ENCODE measurements around the gene MAN1A1.
"Not testable (repeated sequence)": the region's sequence is repeated elsewhere in the genome, so short reads cannot be mapped to it uniquely, and the experiment has no call there.

MAN1A1 gene

DNA sequence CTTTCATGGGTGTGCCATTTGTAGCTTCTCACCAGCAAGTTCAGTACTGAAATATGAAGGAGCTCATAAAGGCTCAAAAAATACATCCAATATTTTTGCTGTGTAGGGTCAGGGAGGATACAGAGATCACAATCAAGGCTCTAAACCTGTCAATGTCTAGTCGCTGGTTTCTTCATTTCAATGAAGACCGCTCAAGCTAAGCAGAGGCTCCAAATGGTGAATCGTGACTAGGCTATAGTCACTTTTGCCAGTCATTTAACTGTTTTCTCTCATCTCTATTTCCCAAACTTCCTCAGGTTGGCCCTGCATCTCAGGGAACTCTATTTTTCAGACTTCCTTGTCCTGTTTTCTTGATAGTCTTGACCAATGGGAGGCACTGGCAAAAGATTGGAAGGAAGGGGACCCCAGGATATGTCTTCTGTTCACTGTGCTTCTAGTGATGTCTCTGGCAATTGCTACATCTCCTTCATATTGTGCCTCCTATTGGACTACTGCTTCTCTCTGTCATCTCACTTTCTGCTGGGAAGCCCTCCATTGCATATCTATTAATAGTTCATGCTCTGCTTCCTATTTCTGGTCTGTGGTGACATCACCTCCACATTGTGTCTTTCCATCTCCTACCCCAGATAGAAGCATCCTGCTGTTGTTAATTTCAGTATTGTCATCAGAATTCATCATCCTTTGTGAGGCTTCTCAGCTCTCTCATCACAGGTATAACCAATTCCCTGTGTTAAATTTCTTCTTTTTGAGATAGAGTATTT lies 183.4 kb downstream of the MAN1A1 start:
- DNase-seq: peak; percentile 31

DNA sequence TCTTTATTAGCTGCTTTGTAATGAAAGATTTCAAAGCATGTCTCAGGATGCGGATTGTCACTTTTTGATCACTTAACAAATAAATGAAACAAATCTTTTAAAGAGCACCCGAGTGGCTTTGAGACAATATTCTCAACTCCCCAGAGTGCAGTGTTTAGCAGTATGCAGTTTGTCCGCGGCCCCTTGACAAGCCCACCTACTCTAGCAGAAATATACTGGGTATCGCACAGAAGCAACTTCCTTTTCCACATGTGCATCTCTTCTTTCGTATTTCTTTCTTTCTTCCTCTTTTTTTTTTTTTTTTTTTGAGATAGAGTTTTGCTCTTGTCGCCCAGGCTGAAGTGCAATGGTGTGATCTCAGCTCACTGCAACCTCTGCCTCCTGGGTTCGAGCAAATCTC lies 186.6 kb downstream of the MAN1A1 start:
- DNase-seq: no peak

DNA sequence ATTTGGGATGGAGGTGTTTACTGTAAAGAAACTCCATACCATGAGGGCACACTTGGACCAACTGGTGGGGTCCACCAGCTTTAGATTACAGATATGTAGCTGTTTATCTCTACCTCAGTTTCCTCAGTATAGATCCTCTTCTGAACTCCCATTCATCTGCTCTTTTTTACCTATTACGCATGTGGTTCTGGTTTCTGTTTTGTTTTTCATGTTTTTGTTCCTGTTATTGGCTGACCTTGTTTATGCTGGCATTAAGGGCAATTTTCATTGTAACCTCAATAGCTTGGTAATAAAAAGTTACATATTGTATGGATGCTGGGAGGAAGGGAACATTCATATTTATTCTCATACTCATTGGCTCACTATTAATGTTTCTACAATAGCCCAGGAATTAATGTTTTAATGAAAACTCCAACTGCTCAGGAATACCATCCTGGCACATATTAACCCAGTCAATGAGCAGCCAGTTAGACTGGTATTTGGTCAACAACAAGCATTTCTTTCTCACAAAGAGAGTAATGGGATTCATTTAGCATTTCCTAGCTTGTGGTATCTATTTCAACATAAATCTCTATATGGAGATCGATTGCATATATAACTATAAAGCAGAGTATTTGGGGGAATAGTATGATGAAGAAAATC lies 187.3 kb downstream of the MAN1A1 start:
- no peak for DNase-seq

DNA sequence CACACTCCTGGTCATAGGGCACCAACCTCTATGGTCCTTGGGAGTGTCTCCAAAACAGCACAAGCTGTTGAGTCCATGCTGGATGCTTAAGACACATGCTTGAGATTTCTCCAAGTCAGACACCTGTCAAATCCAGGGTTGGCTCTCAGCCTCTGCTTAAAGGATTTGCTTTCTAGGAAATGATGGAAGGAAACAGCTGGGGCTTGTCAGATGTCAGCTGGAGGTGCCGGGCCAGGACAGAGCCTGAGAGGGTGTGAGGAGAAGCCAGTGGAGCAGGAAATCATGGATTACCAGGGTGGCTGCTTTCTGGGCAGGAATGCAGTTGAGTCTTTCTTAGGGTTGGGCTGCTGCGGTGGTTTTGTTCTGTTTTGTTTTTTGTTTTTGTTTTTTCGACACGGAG lies 188.1 kb downstream of the MAN1A1 start:
- no peak for DNase-seq

DNA sequence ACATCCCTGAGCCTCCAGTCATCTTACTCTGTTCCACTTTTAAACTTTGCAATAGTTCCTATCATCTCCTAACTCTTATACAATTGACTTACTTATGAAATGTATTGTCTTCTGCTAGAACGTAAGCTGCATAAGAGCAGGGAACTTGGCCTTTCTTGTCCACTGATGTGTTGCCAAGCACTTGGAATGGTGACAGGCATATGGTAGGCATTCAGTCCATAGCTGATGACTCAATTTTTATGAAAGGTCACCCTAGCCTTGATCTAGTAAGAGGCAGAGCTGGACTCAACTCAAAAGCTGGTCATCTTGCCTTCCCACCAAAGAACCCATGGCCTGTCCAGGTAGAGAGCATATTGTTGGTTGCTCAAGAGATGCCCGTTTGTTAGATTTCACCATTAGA lies 188.7 kb downstream of the MAN1A1 start:
- no peak for DNase-seq

DNA sequence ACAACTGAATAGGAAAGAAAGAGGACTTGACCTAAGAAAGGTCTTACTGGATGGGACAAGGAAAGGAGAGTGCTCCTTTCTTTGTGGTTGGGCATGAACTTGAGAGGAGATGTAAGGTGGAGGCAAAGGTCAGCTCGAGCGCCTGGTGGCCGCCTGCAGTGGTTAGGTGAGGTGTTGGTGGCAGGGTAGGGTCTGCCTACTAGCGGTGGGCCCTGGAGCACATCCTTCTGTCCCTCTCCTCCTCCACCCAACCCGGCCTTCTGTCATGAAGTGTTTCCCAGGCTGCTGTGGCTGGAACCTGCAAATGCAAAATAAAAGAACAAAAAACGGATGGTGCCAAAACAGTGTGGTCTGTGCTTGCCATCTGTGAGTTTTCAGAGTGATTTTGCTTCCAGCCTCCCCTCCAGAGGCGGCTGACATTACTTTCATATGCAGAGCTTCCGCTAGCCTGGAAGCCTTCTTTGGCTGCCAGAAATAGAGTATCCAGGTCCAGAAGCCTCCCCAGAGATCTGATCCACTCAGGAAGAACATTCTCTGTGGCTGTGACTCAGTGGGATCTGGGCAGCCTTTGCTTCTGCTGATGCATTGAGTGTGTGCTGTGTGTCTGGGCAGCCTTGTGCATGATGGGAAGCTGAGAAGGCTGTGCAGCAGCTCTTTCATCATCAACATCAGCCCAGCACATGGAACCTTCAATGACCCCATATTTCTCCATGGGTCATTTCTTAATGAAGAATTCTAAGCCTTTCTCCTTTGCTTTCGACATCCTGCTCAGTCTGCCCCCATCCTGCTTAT lies 191.3 kb downstream of the MAN1A1 start:
- DNase-seq: no peak

DNA sequence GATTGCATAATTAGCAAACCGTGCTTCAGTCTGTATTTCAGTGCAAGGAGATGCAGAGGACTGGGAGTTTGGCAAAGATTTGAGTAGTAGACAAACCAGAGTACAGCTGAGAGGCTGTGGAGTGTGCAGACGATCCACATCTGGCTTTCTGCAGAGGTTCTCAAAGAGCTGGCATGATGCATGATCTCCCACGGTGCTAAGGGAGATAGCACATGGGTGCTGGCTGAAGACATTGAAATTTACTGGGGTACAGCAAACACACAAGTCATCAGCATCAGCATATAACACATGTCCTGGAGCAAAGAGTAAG lies 192.1 kb downstream of the MAN1A1 start:
- no peak for DNase-seq

DNA sequence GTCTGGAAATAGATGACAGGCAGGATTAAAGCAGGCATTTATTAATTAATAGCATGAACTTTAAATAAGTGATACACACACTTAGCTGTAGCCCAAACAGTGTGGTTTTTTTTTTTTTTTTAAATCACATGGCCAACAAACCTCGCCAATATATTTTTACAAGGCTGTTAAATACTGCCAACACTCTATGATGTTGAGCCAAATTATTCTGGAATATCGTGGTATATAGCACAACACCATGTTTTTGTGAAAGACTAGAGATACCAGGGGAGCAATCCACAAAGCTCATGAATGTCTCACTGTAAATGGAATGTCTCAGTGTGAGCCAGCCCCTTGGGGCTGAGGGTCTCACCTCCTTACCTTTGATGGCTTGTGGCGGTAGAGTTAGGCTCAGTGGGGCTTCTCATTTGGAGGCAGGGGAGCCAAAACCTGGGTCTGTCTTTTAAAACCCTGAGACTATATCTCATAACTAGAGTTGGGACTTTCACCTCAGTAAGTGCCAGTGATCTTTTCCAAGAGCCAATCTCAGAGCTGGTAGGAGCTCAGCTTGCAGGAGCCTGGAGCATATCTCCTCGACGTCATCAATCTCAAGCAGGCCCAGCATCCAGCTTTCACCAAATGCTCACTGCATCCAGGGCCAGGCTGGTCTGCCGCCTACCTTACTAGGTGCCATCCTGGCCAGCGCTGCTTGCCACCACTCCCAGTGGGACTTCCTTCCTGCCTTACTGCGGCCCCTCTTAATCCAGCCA lies 192.6 kb downstream of the MAN1A1 start:
- DNase-seq: no peak

DNA sequence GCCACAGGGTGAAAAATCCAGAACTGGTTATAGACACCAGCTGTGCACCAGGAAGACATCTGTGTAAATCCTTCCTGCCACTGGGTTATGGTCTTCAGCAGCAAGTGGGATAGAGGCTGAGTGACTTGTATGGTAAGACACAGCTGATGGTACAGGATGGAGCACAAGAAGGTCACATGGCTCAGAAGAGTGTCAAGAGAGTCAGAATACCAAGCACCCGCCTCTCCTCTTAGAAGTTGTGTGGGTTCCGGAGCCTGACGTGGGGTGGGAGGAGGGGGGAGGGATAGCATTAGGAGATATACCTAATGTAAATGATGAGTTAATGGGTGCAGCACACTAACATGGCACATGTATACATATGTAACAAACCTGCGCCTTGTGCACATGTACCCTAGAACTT lies 193.5 kb downstream of the MAN1A1 start:
- DNase-seq: not testable (repeated sequence)

DNA sequence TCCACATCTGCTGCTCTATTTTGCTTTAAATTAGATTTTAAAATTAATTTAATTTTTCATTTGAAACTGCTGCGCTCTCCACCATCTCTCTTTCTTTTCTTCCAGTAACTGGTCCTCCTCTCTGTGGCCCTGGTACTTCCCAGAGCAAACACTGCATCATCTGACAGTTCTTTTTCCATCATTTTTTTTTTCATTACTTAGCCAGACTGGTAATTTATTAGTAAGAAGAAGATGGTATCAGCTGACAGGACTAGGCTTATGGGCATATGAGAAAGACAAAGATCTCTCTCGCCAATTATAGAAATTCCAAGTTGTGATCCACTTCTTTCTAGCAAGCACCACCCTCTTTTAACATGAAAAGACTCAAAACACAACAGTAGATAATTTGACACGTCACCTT lies 197.4 kb downstream of the MAN1A1 start:
- DNase-seq: no peak

DNA sequence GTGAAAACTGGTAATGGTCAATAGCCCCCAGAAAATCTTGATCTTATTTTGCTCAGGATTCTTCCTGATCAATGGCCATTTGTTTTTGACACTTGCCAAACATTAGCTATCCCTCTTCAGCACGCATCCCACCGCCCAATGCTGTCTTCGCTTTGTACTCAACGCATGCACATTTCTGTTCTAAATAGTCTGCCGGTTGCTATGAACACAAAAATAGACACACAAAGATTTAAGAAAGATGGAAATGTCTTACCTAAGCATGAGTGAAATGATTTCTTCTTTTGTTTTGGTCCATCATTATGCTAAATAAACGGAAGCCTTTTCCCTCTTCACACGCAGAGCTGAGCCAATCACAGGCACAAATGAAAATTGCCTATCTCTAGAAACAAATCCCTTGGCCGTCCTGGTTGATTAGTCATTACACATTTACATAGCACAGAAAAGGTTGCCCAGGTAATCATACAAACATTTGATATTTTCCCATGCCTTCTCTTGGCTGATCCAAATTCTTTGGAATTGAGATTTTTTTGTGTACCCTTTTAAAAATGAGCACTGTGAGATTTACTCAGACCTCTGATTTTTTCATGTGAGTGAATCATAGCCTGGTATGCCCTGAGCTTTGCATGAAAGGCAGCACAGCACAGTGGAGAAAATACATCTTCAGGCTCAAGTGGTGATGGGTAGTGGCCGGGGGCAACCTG lies 200.6 kb downstream of the MAN1A1 start:
- no peak for DNase-seq

DNA sequence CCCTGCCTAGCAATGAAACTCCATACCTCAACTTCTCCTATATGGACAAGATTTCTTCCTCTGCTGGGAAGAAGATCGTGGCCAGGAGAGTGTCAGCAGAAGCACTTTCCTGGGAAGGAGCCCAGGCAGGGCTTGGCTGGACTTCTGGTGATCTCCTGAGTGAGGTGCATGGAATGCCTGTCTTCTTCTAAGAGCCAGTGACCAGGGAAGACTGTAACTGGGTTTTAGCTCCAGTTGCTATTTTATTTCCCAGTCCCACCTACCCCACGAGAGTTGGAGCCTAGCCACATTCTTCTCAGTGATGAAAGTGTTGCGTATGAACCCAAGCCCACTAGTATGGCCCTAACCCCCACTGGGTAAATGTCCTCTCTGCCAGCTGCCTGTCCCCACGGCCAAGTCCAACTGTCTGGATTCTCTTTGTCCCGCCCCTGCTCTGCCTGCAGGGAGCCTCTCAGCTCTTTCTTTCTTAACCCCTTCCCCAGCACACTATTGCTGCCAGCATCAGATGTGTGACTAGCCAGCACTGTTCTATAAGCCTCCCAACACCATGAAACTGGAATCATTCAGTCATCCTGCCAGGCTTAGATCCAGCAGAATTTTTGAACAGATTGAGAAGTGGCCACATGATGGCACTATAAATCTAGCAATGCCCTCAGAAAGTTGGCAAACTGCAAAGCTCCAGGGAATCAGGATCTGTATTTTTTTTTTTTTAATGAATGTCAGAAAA lies 201.3 kb downstream of the MAN1A1 start:
- peak; percentile 87 for DNase-seq

DNA sequence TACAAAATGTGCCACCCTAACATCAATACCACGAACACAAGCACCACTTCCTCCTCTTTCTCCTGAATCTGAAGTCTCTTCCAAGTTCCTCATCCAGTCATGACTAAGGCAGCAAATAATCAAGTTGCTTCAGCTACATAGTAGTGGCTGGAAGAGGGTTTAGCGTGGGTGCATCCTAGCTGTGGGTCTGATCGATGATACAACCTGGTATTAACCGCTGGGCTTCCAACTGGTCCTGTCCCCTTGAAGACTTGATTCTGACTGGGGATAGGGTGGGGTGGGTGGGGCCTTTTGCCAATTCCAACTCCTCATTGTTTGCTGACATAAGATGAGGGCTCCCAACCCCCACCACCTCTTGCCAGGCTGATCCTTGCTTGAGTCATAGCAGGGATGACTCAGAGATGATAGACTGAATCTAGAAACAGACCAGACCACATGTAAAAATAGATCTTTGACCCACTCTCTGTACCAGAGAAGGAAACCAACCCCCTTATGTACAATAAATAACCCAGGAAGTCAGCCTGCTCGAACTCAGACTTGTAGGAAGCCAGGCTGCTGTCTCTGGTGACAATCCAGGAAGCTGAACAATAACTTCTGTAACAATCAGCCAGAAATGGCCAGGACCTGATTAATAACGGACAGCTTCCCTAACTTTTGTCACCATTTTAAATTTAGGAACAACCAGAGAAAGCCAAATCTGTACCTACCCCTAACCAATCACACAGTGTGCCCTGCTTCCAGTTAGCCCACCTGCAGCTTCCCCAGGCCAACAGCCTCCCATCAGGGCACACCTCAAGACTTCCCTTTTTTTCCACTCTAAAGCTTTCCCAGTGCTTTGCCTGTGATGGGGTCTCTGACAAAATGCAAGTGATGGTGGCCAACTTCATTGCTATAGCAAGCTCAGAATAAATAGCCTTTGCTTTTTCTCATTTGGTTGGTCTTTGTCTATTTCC lies 202.2 kb downstream of the MAN1A1 start:
- DNase-seq: peak; percentile 96

DNA sequence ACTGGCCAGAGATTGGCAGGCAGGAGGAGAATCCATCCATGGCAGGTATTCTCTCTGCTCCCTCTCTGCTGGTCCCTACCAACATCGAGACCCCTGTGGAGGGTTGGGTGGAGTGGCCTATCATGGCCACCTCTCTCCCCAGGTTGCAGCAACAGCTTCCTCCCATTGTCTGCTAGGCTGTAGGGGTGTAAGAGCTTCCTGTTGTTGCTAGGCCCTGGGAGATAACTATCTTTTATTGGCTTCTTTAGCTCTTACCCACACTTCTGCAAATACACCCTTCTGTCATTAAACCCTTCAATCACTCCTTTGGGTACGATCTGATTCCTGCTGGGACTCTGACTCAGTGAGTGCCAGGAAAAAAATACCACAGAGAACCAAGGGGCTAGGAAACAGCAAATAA lies 204.4 kb downstream of the MAN1A1 start:
- DNase-seq: peak; percentile 68

DNA sequence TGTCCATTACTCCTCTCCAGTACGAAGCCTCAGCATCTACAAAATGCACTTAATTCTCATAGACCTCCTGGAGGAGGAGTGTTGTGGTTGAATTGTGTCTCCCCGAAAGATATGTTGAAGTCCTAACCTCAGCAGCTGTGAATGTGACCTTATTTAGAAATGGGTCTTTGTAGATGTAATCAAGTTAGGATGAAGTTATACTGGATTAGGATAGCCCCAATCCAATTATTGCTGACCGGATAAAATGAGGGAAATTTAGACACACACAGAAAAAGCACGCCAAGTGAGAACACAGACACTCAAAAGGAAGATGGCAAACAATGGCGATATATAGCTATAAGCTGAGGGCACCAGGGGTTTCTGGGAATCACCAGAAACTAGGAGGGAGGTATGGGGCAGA lies 206.9 kb downstream of the MAN1A1 start:
- no peak for DNase-seq

DNA sequence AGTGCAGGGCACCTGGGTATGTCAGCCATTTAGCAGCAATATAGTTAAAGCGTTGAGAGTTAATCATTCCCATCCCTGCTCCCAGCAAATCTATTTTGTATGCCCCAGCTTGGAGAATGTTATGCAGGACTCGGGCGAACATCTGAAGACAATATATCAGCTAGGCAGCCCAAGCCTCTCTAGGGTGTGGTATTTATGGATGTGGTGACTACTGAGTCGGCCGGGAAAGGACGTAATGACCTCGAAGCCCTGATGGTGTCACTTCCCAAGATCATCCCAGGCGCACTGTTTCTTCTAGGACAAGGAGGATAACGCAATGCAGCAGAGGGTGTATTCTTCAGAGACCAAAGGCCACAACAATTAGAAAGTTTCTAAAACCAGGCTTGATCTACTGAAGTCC lies 207.5 kb downstream of the MAN1A1 start:
- DNase-seq: no peak

DNA sequence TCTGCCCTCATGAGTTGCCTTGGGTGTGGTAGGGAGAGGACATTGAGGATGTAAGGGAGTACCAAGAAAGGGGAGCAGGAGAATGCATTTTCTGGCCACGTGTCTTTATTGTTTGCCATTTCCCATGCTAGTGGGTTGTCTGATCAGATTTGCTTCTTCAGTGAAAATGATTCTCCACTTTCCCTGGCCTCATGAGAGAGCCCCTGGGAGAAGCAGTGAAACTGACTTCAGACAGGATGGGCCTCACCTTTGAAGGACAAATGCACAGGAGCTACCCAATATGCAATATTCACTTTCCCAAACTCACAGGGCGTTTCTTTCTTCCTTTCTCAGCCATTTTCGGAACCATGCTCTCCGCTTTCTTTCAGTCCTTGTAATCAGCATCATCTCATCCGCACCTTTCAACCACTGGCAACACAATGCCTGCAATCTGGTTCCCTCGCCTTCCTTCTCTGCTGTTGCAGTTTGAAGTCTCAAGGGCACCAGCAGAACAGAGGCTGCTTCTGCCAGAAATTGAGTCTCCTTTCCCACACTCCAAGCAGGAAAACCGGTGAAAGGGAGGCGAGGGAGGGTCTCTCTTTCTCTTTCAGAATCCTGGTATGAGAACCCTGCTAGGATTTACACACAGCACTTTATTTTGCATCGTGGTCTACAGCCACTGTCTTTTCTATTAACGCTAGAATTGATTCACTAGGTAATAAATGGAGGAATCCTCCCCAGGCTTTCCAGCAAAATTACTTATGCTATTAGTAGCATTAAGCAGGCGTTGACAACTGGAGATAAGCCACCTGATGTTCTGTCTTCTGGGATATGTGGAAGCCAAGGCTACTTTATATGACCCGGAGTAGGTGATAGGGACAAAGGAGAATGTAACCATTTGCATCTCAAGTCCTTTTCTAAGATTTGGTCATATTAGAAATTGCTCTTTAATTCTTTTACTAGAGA lies 209.1 kb downstream of the MAN1A1 start:
- no peak for DNase-seq

DNA sequence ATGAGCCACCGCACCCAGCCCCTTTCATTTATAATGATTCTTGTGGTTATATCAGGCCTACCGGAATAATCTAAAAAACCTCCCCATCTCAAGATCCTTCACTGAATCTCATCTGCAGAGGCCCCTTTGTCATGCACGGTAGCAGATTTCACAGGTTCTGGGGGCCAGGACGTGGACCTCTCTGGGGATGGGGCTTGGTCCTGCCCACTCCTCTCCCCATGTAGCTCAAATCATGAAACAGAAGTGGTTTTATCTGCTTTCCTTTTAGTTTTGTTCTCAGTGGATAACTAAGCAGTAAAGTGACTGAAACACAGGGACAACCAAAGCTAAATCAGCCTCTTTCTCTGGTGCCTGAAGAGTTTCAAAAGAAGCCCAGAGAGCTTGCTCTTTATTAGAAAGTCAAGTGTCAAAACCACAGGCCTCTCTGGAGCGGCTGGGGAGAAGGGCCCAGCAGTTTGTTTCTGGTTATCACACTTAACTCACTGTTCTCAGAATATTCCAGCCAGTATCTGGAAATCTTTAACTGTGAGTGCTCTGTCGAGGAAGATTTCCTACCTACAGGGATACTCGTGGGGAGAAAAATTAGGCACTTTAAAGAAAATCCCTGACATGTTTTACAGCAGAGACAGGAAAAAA lies 210.5 kb downstream of the MAN1A1 start:
- DNase-seq: peak; percentile 95

Measured in OCI-M1 (cell line).